ENCODE data around the gene C6orf132. TPM values are rescaled to one million over a fixed set of nuclear protein-coding genes. Genes with fewer than 3 reads are reported as not detected.

The C6orf132 gene
- total RNA-seq, 4 donors from 2014 or later = 0.05 to 0.16 TPM; not detected in 2

- H3K27me3 ChIP-seq = no peaks in the 10 kb centered on the region
- ATAC-seq (no peak), DNase-seq (no peak)
- in situ Hi-C loops (cut with MboI; ENCODE audit: low sequenced_read_pairs in 4 of 4) (no loop called here), intact Hi-C loops (cut with DNase I; ENCODE audit: low total_unique reads) (no loop called here)
- no peak overlapping the region for H3K27ac ChIP-seq
- TF ChIP-seq CTCF (IDR thresholded peaks at IDR 0.05 in 4 of 5, conservative IDR thresholded peaks at IDR 0.05 in 1 of 5) (no peak), POLR2A (IDR thresholded peaks at IDR 0.05) (no peak)
- no peaks in the 10 kb centered on the region for H3K4me1 ChIP-seq
- no peaks in the 10 kb centered on the region for H3K36me3 ChIP-seq
- H3K4me3 ChIP-seq = no peak overlapping the region
- no peaks in the 10 kb centered on the region for H3K9me3 ChIP-seq
Measured at GRCh38 chr6:42158631-42159030, 16.2 kb upstream of the C6orf132 start.

GRCh38 chr6:42158011-42158410, 15.6 kb upstream of the C6orf132 start:
- DNase-seq (no peak), ATAC-seq (peak in 1 of 2 donors; percentile 41)
- H3K9me3 ChIP-seq = no peaks in the 10 kb centered on the region
- H3K27ac ChIP-seq = no peak overlapping the region
- in situ Hi-C loops (cut with MboI; ENCODE audit: low sequenced_read_pairs in 4 of 4) = no loop called here
- H3K4me3 ChIP-seq = no peak overlapping the region
- no peaks in the 10 kb centered on the region for H3K4me1 ChIP-seq
- no peaks in the 10 kb centered on the region for H3K36me3 ChIP-seq
- no peaks in the 10 kb centered on the region for H3K27me3 ChIP-seq
- intact Hi-C loops (cut with DNase I; ENCODE audit: low total_unique reads) = no loop called here
- TF ChIP-seq POLR2A (IDR thresholded peaks at IDR 0.05) (no peak), CTCF (IDR thresholded peaks at IDR 0.05 in 4 of 5, conservative IDR thresholded peaks at IDR 0.05 in 1 of 5) (no peak)

- TF ChIP-seq CTCF (IDR thresholded peaks at IDR 0.05 in 4 of 5, conservative IDR thresholded peaks at IDR 0.05 in 1 of 5) (no peak), POLR2A (IDR thresholded peaks at IDR 0.05) (no peak)
- intact Hi-C loops (cut with DNase I; ENCODE audit: low total_unique reads) = no loop called here
- Histone ChIP-seq H3K4me3 (no peak overlapping the region), H3K27me3 (no peaks in the 10 kb centered on the region), H3K4me1 (no peaks in the 10 kb centered on the region), H3K27ac (no peak overlapping the region), H3K36me3 (no peaks in the 10 kb centered on the region), H3K9me3 (no peaks in the 10 kb centered on the region)
- in situ Hi-C loops (cut with MboI; ENCODE audit: low sequenced_read_pairs in 4 of 4) = no loop called here
- DNase-seq (no peak), ATAC-seq (no peak)
Measured at GRCh38 chr6:42156638-42157037, 14.2 kb upstream of the C6orf132 start.

- in situ Hi-C loops (cut with MboI; ENCODE audit: low sequenced_read_pairs in 4 of 4) (no loop called here), intact Hi-C loops (cut with DNase I; ENCODE audit: low total_unique reads) (no loop called here)
- Histone ChIP-seq H3K36me3 (no peaks in the 10 kb centered on the region), H3K4me1 (no peaks in the 10 kb centered on the region), H3K27me3 (no peaks in the 10 kb centered on the region), H3K27ac (no peak overlapping the region), H3K9me3 (no peaks in the 10 kb centered on the region), H3K4me3 (no peak overlapping the region)
- no peak for DNase-seq
- no peak for ATAC-seq
- no peak for TF ChIP-seq POLR2A (IDR thresholded peaks at IDR 0.05)
- TF ChIP-seq CTCF (IDR thresholded peaks at IDR 0.05 in 4 of 5, conservative IDR thresholded peaks at IDR 0.05 in 1 of 5) = no peak
Measured at GRCh38 chr6:42155293-42155692, 12.9 kb upstream of the C6orf132 start.

GRCh38 chr6:42154461-42155209, 12.2 kb upstream of the C6orf132 start:
- Histone ChIP-seq H3K27me3 (no peaks in the 10 kb centered on the region), H3K4me3 (no peak overlapping the region), H3K27ac (no peak overlapping the region), H3K4me1 (no peaks in the 10 kb centered on the region), H3K9me3 (no peaks in the 10 kb centered on the region), H3K36me3 (no peaks in the 10 kb centered on the region)
- DNase-seq (no peak), ATAC-seq (no peak)
- in situ Hi-C loops (cut with MboI; ENCODE audit: low sequenced_read_pairs in 4 of 4) = no loop called here
- TF ChIP-seq CTCF (IDR thresholded peaks at IDR 0.05 in 4 of 5, conservative IDR thresholded peaks at IDR 0.05 in 1 of 5) (no peak), POLR2A (IDR thresholded peaks at IDR 0.05) (no peak)
- intact Hi-C loops (cut with DNase I; ENCODE audit: low total_unique reads) = no loop called here
